ENCODE measurements around the gene EHD1.

GRCh38 chr11:64906314-64906635, 27.9 kb upstream of the EHD1 start:
- TF ChIP-seq EZH2phosphoT487 (IDR thresholded peaks at IDR 0.05; ENCODE audit: low read length), result no peak
- no peak for TF ChIP-seq CTCF (IDR thresholded peaks at IDR 0.05; ENCODE audit: low read length)
- no peak for TF ChIP-seq EZH2 (optimal IDR thresholded peaks at IDR 0.05; ENCODE audit: low read depth, low read length)

Measured in MM.1S (cell line).